PC-3 (cell line): ENCODE measurements around the gene TRABD2B.

ENCODE experiments used
- EZH2 ChIP-seq: fragments of 300-600 bp; sonication (generic); IDR thresholded peaks from one replicate; pipeline ENCODE4 v1.6.1; 2017; ENCODE audit warnings: antibody characterized with exemption, mild to moderate bottlenecking, low read length; ENCODE audit not compliant: unreplicated experiment
- TF ChIP-seq, protein P1 (sequence below): fragments of 300-600 bp; sonication (generic); conservative IDR thresholded peaks from 2 replicates; pipeline ENCODE4 v1.5.1; 2017; ENCODE audit warnings: antibody characterized with exemption, low read depth, mild to moderate bottlenecking, low read length

DNA sequence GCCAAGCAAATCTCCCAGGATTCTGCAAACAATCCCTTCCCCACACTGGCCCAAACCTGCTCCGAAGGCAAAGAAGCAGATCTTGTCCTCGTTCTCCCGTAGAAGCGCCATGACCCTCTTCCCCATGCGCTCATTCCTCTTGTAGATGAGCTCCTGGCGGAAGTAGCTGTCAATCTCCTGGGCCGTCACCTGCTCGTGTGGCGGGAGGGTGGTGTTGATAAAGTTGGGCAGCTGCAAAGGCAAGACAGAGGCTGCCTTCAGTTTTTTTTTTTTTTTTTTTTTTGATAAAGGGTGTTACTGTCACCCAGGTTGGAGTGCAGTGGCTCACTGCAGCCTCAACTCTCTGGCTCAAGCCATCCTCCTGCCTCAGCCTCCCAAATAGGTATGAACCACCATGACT is 202.7 kb downstream of the TRABD2B start:
- TF ChIP-seq, protein P1, sequence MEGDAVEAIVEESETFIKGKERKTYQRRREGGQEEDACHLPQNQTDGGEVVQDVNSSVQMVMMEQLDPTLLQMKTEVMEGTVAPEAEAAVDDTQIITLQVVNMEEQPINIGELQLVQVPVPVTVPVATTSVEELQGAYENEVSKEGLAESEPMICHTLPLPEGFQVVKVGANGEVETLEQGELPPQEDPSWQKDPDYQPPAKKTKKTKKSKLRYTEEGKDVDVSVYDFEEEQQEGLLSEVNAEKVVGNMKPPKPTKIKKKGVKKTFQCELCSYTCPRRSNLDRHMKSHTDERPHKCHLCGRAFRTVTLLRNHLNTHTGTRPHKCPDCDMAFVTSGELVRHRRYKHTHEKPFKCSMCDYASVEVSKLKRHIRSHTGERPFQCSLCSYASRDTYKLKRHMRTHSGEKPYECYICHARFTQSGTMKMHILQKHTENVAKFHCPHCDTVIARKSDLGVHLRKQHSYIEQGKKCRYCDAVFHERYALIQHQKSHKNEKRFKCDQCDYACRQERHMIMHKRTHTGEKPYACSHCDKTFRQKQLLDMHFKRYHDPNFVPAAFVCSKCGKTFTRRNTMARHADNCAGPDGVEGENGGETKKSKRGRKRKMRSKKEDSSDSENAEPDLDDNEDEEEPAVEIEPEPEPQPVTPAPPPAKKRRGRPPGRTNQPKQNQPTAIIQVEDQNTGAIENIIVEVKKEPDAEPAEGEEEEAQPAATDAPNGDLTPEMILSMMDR, result no peak
- TF ChIP-seq EZH2, result no peak
